Left colon (tissue), 2 donors: Measurements from ENCODE around the gene ATP2A1. TPM values are rescaled to one million over a fixed set of nuclear protein-coding genes. Genes with fewer than 3 reads are reported as not detected.
"Not testable (repeated sequence)": the region's sequence is repeated elsewhere in the genome, so short reads cannot be mapped to it uniquely, and the experiment has no call there.

Source experiments
- ATAC-seq: fragments of 200-7000 bp; cut with Tn5 transposase; one replicate; pipeline ENCODE4 v1.9.1; 2020; ENCODE audit warnings: mild to moderate bottlenecking, moderate library complexity
- DNase-seq, 2 donors: peaks; one replicate each; pipeline ENCODE4 v3.0.0-alpha.2; 2020
- intact Hi-C, 2 donors: fragments of 100-400 bp; cut with DNase I in 1 of 2; cut with micrococcal nuclease in 1 of 2; formaldehyde crosslinking; loops; one replicate each; pipeline versions ENCODE4 v1.11.2 to v1.14.0; 2022; cut with DNase I, micrococcal nuclease
- total RNA-seq, 2 donors: library from RNA; stranded (reverse); fragmentation: NEBNext Ultra II Directional; extraction: Animal tissue kit (Norgen Biotek cat#: 25700); gene quantifications; one replicate each; pipeline ENCODE4 v1.2.1, GENCODE V29; 2021
- donor health status: DM: no; HTN: no; CAD: no.
- donor health status: DM: yes; HTN: yes; CAD: no.

ATP2A1 gene
- total RNA-seq, 2 donors from 2014 or later = 0.47 to 1.3 TPM

DNA sequence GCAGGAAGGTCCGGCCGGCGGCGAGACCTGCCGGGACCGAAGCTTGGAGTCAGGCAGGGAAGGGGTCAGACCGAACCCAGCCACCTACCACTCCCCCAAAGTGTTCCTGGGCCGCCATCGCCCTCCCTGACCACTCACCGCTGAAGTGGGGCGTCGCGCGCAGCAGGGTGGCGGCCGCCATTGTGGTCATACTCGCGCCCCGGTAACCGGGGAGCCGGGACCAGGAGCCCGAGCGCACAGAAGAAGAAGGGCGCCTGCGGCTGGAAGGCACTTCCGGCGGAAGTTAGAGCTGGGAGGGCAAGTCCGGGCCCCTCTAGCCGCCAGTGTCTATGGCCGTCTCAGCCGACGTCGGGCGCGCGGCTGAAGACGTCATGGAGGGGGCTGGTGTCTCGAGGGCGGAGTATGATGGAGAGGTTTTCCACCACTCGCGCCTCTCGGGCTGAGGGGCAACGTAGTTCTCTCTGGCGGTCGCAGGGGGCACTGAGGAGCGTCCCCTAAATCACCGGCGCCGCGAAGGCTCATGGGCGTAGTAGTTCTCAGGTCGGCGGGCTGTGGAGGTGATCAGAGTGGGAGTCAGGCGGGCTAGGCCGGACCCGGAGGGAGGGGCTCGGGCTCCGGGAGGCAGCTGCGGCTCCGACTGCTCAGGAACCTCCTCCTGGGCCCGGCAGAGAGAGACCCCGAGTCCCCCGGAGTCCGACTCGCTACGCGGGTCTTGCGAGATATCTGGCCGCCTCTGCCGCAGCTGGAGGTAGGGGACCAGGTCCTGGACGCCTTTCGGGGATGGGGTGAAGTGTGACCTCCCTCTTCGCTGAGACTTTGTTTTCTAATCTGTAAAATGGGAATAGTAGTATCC lies 32.0 kb upstream of the ATP2A1 start, which contains the start of gene TUFM:
Gene TUFM, minus strand, starts transcription at position 269 of the 853 bp plus-strand sequence. Its CDS starts 79 bp downstream, at position 190.
- intact Hi-C loops = no loop called here
- ATAC-seq (peak; percentile 93), DNase-seq (peak; percentile 97 to 98)

DNA sequence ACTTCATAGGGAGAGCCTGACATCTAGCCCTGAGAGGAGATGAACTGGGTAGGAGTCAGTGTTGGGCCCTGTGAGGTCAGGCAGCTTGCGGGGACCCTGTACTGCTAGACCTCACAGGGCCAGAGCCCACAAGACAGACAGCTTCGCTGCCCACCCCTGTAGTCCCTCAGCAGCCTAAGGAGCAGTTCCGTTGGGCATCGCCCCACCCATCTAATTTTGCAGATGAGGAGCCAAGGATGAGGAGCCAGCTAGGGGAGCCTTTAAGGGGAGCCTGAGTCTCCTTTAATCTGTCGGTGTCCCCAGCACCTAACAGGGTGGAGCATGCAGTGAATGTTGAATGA lies 31.4 kb upstream of the ATP2A1 start:
- DNase-seq = no peak

DNA sequence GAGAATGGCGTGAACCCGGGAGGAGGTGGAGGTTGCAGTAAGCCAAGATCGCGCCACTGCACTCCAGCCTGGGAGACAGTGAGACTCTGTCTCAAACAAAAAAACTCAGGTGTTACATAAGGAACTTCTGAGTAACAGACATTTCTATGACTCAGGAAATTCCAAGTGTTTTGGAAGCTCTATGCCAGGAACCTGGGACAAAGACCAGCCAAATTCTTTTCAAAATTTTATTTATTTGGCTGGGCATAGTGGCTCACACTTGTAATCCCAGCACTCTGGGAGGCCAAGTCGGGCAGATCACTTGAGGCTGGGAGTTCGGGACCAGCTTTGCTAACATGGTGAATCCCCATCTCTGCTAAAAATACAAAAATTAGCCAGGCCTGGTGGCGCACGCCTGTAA lies 19.9 kb upstream of the ATP2A1 start:
- no peak for ATAC-seq
- intact Hi-C loops = no loop called here
- DNase-seq = no peak

More for the DNA sequence above, 31.4 kb upstream of the ATP2A1 start:
- ATAC-seq = peak; percentile 7
- intact Hi-C loops = no loop called here

GRCh38 chr16:28859326-28859725 lies 19.0 kb upstream of the ATP2A1 start:
- DNase-seq = no peak
- intact Hi-C loops = no loop called here
- ATAC-seq = no peak

DNA sequence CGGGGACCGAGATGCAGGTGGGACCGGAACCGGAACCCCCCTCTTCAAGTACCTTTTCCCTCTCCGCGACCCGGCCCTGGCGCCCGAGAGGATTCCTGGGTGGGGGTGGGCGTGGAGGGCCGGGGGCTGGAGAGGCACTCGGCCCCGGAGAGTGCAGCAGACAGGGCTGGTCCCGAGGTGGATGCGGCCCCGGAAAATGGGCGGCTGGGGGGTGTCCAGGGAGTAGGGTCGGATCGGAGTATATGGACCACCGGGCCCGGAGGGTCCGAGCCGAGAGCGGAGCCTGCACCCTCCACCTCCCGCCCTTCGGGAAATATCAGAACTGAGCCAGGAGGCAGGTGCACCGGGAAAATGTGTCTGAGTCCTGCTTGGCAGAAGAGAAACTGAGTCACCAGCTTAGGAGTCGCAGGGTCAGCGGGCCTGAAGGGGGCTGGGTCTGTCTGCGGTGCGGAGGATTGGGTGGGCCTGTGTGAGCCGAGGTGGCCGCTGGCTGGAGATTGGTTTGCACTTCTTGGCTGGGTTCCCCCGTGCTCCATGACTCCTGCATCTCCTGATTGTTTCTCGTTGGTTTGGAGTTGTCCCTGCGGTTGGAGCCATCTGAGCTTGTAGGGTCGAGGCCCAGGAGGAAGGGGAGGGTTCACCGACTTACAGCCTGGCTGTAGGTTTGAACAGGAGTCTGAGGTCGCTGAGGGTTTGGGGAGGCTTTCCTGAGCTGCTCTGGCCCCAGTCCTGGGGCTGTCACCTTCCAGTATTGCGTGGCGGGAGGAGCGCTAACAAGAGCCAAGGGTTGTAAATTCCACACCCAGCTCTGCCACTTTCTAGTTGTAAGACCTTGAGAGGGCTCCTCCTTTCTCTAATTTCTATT lies 14.1 kb upstream of the ATP2A1 start:
- DNase-seq = peak; percentile 62 to 64
- intact Hi-C loops = no loop called here
- ATAC-seq = peak; percentile 61

DNA sequence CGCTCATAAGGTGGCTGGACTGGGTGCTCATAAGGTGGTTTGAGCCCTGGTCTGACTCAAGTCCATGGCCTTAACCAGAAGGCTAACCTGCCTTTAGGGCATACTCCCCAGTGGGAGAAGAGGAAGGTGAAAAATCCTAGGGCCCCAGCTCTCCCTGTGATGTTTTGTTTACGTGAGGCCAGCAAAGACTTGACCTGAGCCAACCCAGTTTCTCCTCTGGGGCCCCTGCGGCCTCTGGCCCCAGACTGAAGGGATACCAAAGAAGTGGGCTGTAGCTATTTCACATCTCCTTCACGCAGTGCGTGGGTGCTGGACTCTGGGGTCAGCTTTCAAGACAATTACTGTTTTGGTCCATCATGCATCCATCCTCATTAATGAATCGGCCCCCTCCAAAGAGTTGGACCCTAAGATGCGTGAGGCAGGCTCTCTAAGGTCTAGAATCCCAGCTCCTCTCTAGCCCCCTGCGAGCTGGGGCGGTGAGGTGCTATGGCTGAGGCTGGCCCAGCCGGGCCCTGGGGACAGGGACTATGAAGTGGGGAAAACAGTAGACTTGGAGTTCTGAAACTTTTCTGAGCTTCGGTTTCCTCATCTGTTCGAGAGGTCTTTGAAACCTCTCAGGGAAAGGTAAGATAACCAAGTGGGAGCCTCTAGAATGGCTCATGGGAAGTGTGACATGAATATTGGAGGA lies 13.1 kb upstream of the ATP2A1 start:
- intact Hi-C loops = no loop called here
- ATAC-seq (no peak), DNase-seq (no peak)

GRCh38 chr16:28865722-28866453 lies 12.4 kb upstream of the ATP2A1 start:
- DNase-seq (no peak), ATAC-seq (no peak)
- intact Hi-C loops = no loop called here

DNA sequence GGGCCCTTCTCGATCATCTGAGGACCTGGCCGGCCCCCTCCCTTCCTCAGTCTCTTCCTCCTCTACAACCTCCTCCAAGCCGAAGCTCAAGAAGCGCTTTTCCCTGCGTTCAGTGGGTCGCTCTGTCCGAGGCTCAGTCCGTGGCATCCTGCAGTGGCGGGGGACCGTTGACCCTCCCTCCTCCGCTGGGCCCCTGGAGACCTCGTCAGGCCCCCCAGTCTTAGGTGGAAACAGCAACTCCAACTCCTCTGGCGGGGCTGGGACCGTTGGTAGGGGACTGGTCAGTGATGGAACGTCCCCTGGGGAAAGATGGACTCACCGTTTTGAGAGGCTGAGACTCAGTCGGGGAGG lies 11.9 kb upstream of the ATP2A1 start:
- DNase-seq (no peak), ATAC-seq (no peak)
- intact Hi-C loops = no loop called here

GRCh38 chr16:28867241-28867640 lies 11.0 kb upstream of the ATP2A1 start:
- DNase-seq (no peak), ATAC-seq (no peak)
- intact Hi-C loops = no loop called here

GRCh38 chr16:28867646-28868045 lies 10.6 kb upstream of the ATP2A1 start:
- DNase-seq, intact Hi-C loops, ATAC-seq: not testable (repeated sequence)

DNA sequence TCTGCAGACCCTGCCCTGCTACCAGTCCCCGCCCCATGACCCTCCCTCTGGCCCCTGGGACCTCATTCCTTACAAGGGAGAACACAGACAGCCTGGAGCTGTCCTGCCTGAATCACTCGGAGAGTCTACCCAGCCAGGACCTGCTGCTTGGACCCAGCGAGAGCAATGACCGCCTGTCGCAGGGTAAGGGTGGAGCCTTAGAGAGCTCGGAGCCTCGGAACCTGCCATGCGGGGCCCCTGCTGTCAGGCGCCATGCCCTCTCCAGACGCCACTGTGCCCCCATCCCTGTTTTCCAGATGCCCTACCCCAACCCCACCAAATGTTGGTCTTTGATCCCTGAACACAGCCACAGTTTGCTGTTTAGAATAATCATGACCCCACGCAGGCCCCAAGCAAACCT lies 9.1 kb upstream of the ATP2A1 start:
- intact Hi-C loops = no loop called here
- ATAC-seq = no peak

DNA sequence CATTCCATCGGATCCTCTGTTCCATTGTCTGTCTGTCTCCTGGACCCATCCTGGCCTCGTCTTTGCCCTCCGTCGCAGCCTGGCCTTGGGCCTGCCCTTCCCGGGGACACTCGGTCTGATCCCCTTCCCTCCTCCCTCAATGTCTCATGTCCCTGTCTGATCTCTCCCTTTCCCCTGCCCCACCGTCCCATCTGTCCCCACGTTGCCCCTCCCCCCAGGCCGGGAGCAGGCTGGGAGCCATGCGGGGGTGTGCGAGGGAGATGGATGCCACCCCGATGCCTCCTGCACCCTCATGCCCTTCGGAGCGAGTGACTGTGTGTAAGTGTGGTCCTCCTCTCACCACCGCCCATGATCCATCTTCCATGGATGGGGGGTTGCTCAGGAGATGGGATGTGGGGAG lies 5.3 kb upstream of the ATP2A1 start:
- intact Hi-C loops = no loop called here
- no peak for DNase-seq
- no peak for ATAC-seq

More for the DNA sequence above, 9.1 kb upstream of the ATP2A1 start:
- DNase-seq = no peak

DNA sequence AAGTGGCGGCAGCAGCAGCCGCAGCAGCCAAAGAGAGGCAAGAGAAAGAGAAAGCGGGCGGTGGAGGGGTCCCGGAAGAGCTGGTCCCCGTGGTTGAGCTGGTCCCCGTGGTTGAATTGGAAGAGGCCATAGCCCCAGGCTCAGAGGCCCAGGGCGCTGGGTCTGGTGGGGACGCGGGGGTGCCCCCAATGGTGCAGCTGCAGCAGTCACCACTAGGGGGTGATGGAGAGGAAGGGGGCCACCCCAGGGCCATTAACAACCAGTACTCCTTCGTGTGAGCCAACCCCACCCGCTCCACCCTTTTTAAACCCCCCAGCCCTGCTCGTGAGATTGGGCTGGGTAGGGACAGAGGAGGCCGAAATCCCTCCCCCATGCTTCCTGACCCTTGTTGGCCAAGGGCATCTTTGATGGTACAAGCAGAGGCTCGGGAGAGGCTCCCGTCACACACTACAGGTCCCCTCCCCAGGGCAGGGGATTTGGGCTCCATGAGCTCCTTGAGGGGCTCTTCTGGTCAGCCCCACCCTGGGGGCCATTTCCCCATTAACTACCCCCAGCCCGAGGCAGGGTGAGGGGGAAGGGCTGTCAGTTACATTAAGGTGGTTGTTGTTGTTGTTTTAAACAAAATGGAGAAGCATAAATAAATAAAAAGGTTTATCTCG lies 4.6 kb upstream of the ATP2A1 start:
- intact Hi-C loops = no loop called here
- ATAC-seq (peak; percentile 53), DNase-seq (no peak)

DNA sequence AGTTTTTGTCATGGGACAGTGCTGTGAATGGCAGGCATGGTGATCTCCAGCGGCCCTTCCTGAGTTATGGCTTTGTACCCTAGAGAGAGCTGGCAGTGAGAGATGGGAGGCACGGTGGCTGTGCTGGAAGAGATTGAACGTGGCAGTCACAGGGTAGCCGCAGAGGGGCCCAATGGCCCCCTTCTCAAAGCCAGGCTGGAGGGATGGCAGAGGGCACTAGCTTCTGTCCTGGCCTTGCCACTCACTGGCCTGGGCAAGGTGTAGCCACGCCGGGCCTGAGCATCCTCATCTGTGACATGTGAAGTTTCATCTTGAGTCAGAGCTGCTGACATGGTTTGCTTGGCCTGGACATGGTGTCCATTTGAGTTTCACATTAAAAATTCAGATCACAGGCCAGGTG lies 3.9 kb upstream of the ATP2A1 start:
- intact Hi-C loops = no loop called here
- ATAC-seq (no peak), DNase-seq (no peak)

DNA sequence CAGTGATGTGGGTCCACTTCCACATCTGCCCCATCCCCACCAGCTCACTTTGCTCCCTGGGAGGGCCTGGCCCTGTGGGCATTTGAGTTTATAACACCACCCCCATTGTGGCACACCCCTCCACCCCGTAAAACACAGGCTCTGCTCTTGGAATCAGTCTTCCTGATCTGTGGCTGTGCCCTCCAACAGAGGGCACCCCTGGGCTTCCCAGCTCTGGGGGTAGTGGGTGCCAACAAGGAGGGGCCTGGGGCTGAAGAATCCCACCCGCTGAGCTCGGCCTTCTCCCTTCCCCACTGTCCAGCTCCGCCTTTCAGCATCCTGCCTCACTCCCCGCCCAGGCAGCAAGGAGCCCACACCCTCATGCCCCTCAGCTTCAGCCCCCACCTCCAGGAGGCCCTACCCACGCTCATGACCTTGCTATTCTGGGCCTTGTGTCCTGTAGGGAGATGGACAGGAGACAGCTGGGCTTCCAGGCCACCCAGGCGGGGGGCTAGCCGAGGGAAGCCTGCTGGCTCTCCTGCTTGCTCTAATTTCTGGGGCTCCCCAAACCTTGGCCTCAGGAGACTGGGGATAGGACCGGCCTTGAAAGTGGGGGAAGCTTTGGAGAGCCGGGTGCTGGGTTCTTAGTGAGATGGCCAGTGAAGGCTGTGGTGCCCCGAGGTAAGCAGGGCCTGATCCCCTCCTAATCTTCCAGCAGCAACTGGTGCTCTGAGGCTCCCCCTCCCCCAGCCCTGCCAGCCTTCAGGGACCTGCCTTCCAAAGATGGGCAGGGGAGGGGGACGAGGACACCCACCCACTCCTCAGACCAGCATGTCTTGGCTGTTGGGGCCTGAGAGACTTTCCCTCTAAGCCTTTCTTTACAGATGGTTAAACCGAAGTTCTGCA lies 2.9 kb upstream of the ATP2A1 start:
- ATAC-seq = no peak
- DNase-seq = no peak
- intact Hi-C loops = no loop called here

- no peak for ATAC-seq
- no peak for DNase-seq
- intact Hi-C loops = no loop called here
Observed at GRCh38 chr16:28876019-28876659, 2.1 kb upstream of the ATP2A1 start.
